ENCODE data around the gene WASF2. TPM values are rescaled to one million over a fixed set of nuclear protein-coding genes. Genes with fewer than 3 reads are reported as not detected.
A peak's percentile ranks its signal among the peaks of the same experiment; 100 is the strongest.

Gene WASF2
- total RNA-seq, 2 experiments from 2014 or later: 109 to 110 TPM

GRCh38 chr1:27380224-27380623, 109.7 kb downstream of the WASF2 start:
- no peak for DNase-seq
- CTCF ChIA-PET: no interaction called here
- POLR2A ChIA-PET: no interaction called here
- Mint-ChIP-seq H3K4me3 (no peak overlapping the region), H3K4me1 (ENCODE audit: low read depth) (no peaks in the 10 kb centered on the region), H3K9me3 (no peaks in the 10 kb centered on the region), H3K27me3 (no peaks in the 10 kb centered on the region), H3K27ac (no peak overlapping the region), H3K36me3 (no peaks in the 10 kb centered on the region)
- intact Hi-C loops (cut with micrococcal nuclease): no loop called here

GRCh38 chr1:27379564-27380122, 110.3 kb downstream of the WASF2 start:
- Mint-ChIP-seq H3K4me3 (no peak overlapping the region), H3K9me3 (no peaks in the 10 kb centered on the region), H3K4me1 (ENCODE audit: low read depth) (no peaks in the 10 kb centered on the region), H3K36me3 (no peaks in the 10 kb centered on the region), H3K27me3 (no peaks in the 10 kb centered on the region), H3K27ac (no peak overlapping the region)
- ChIA-PET CTCF (interaction anchor here (1.3 kb wide), 1 partner anchor 82 kb away, joined by 3 read pairs; no protein-coding TSS in a partner anchor), POLR2A (no interaction called here)
- DNase-seq: no peak
- intact Hi-C loops (cut with micrococcal nuclease): no loop called here

- Mint-ChIP-seq H3K9me3 (no peaks in the 10 kb centered on the region), H3K27ac (no peak overlapping the region), H3K4me1 (ENCODE audit: low read depth) (no peaks in the 10 kb centered on the region), H3K27me3 (no peaks in the 10 kb centered on the region), H3K4me3 (no peak overlapping the region), H3K36me3 (no peaks in the 10 kb centered on the region)
- POLR2A ChIA-PET: no interaction called here
- CTCF ChIA-PET: interaction anchor here (0.8 to 1.5 kb wide), 4 partner anchors 10 to 45 kb away, joined by 3 to 8 read pairs (median 5); partner anchors contain the start of gene MAP3K6
- no peak for DNase-seq
- intact Hi-C loops (cut with micrococcal nuclease): no loop called here
Observed at GRCh38 chr1:27377760-27378495, 112.0 kb downstream of the WASF2 start.

- H3K27ac Mint-ChIP-seq: no peak within 1 kb of the TSS
- H3K36me3 Mint-ChIP-seq: no peaks in the 10 kb centered on the region
- no peaks in the 10 kb centered on the region for H3K9me3 Mint-ChIP-seq
- H3K27me3 Mint-ChIP-seq: no peaks in the 10 kb centered on the region
- no peak for DNase-seq
- intact Hi-C loops (cut with micrococcal nuclease): no loop called here
- ChIA-PET CTCF (interaction anchor here (1.3 to 2.8 kb wide), 3 partner anchors 8 to 16 kb away, joined by 4 to 9 read pairs (median 6); partner anchors contain the start of gene MAP3K6), POLR2A (no interaction called here)
- no peak within 1 kb of the TSS for H3K4me3 Mint-ChIP-seq
- H3K4me1 Mint-ChIP-seq (ENCODE audit: low read depth): no peaks in the 10 kb centered on the region
Observed at GRCh38 chr1:27374362-27375086, 115.4 kb downstream of the WASF2 start, which contains the start of gene FCN3. Gene FCN3, minus strand, starts transcription at chr1:27374824. Its CDS starts 6 bp downstream, at chr1:27374818.

- Mint-ChIP-seq H3K4me1 (ENCODE audit: low read depth) (peaks cover 4% of the 10 kb centered on the region), H3K27ac (no peak overlapping the region), H3K4me3 (no peak overlapping the region), H3K36me3 (no peaks in the 10 kb centered on the region), H3K27me3 (no peaks in the 10 kb centered on the region), H3K9me3 (no peaks in the 10 kb centered on the region)
- ChIA-PET POLR2A (no interaction called here), CTCF (interaction anchor here (1.2 to 3.1 kb wide), 2 partner anchors 40 to 73 kb away, joined by 3 to 17 read pairs; no protein-coding TSS in a partner anchor)
- no peak for DNase-seq
- intact Hi-C loops (cut with micrococcal nuclease): no loop called here
Observed at GRCh38 chr1:27372808-27373690, 116.9 kb downstream of the WASF2 start.

GRCh38 chr1:27372022-27372807, 117.8 kb downstream of the WASF2 start:
- Mint-ChIP-seq H3K27ac (no peak overlapping the region), H3K9me3 (no peaks in the 10 kb centered on the region), H3K27me3 (no peaks in the 10 kb centered on the region), H3K36me3 (no peaks in the 10 kb centered on the region), H3K4me1 (ENCODE audit: low read depth) (peaks cover 4% of the 10 kb centered on the region), H3K4me3 (no peak overlapping the region)
- ChIA-PET POLR2A (no interaction called here), CTCF (interaction anchor here (0.6 to 3.1 kb wide), 6 partner anchors 13 to 76 kb away, joined by 3 to 17 read pairs (median 3); no protein-coding TSS in a partner anchor)
- intact Hi-C loops (cut with micrococcal nuclease): no loop called here
- DNase-seq: no peak

- Mint-ChIP-seq H3K36me3 (no peaks in the 10 kb centered on the region), H3K27ac (no peak overlapping the region), H3K4me3 (no peak overlapping the region), H3K27me3 (no peaks in the 10 kb centered on the region), H3K4me1 (ENCODE audit: low read depth) (peaks cover 17% of the 10 kb centered on the region), H3K9me3 (no peaks in the 10 kb centered on the region)
- intact Hi-C loops (cut with micrococcal nuclease): no loop called here
- no peak for DNase-seq
- POLR2A ChIA-PET: no interaction called here
- CTCF ChIA-PET: interaction anchor here (1.1 to 4.1 kb wide), 3 partner anchors 12 to 300 kb away, joined by 3 to 23 read pairs (median 5); no protein-coding TSS in a partner anchor
Observed at GRCh38 chr1:27368869-27369582, 120.9 kb downstream of the WASF2 start.

GRCh38 chr1:27367160-27367650, 122.8 kb downstream of the WASF2 start:
- intact Hi-C loops (cut with micrococcal nuclease): no loop called here
- H3K27ac Mint-ChIP-seq: peak overlapping the region; percentile 11
- POLR2A ChIA-PET: interaction anchor here (0.5 to 2.5 kb wide), 2 partner anchors 10 to 104 kb away, joined by 4 to 11 read pairs; no protein-coding TSS in a partner anchor
- no peaks in the 10 kb centered on the region for H3K36me3 Mint-ChIP-seq
- H3K4me1 Mint-ChIP-seq (ENCODE audit: low read depth): peaks cover 18% of the 10 kb centered on the region
- no peaks in the 10 kb centered on the region for H3K27me3 Mint-ChIP-seq
- CTCF ChIA-PET: interaction anchor here (0.7 to 4.1 kb wide), 19 partner anchors 8 to 240 kb away, joined by 3 to 53 read pairs (median 6); partner anchors contain the start of genes AHDC1, FCN3 and SYTL1
- DNase-seq: no peak
- peak overlapping the region; percentile 55 for H3K4me3 Mint-ChIP-seq
- H3K9me3 Mint-ChIP-seq: no peaks in the 10 kb centered on the region

GRCh38 chr1:27366411-27367159, 123.4 kb downstream of the WASF2 start, which contains the start of gene MAP3K6:
Gene MAP3K6, minus strand, starts transcription at chr1:27366961. Its CDS starts 364 bp downstream, at chr1:27366597.
- peaks cover 18% of the 10 kb centered on the region for H3K4me1 Mint-ChIP-seq (ENCODE audit: low read depth)
- ChIA-PET POLR2A (interaction anchor here (0.5 to 2.5 kb wide), 4 partner anchors 10 to 104 kb away, joined by 4 to 11 read pairs (median 5); partner anchors contain the start of gene SYTL1), CTCF (interaction anchor here (0.7 to 2.5 kb wide), 24 partner anchors 8 to 321 kb away, joined by 3 to 53 read pairs (median 4); partner anchors contain the start of genes AHDC1, CD164L2, FCN3 and SYTL1)
- DNase-seq: peak; percentile 77
- H3K36me3 Mint-ChIP-seq: no peaks in the 10 kb centered on the region
- peak within 1 kb of the TSS; percentile 66 for H3K27ac Mint-ChIP-seq
- intact Hi-C loops (cut with micrococcal nuclease): no loop called here
- no peaks in the 10 kb centered on the region for H3K9me3 Mint-ChIP-seq
- H3K27me3 Mint-ChIP-seq: no peaks in the 10 kb centered on the region
- peak within 1 kb of the TSS; percentile 85 for H3K4me3 Mint-ChIP-seq

Data from activated CD4-positive, alpha-beta memory T cell treated with anti-CD3 and anti-CD28 coated beads for 36 hours (primary cell).